Lung (tissue), 12 donors: ENCODE results near the gene ENKD1. TPM values are rescaled to one million over a fixed set of nuclear protein-coding genes. Genes with fewer than 3 reads are reported as not detected.

ENCODE experiments used
- ATAC-seq: fragments of 200-7000 bp; cut with Tn5 transposase; one replicate; pipeline ENCODE4 v1.9.1; 2020; ENCODE audit warnings: moderate number of reproducible peaks; ENCODE audit not compliant: insufficient read depth, low FRiP score
- DNase-seq, 3 donors: peaks; one replicate each; pipeline ENCODE4 v3.0.0-alpha.2; 2013 to 2017
- H3K27ac ChIP-seq, 2 donors: one replicate each; pipeline ENCODE4 v1.5.1; 2013; ENCODE audit warnings: mild to moderate bottlenecking in 2 of 2, moderate library complexity in 2 of 2, control low read depth in 1 of 2, inconsistent platforms in 1 of 2, low read depth in 1 of 2, low read length in 1 of 2
- H3K27me3 ChIP-seq, 3 donors: one replicate each; pipeline ENCODE4 v1.5.1; 2013; ENCODE audit warnings: low read length in 2 of 3; ENCODE audit not compliant: control insufficient read depth in 3 of 3, insufficient read depth in 3 of 3
- H3K36me3 ChIP-seq, 4 donors: one replicate each; pipeline ENCODE4 v1.5.1; 2013; ENCODE audit warnings: low read length in 4 of 4, mild to moderate bottlenecking in 1 of 4, moderate library complexity in 1 of 4; ENCODE audit not compliant: control insufficient read depth in 4 of 4, insufficient read depth in 4 of 4
- H3K4me1 ChIP-seq, 5 donors: one replicate each; pipeline ENCODE4 v1.5.1; 2013; ENCODE audit warnings: low read length in 5 of 5, mild to moderate bottlenecking in 2 of 5, moderate library complexity in 1 of 5; ENCODE audit not compliant: control insufficient read depth in 5 of 5, insufficient read depth in 5 of 5
- H3K4me3 ChIP-seq: one replicate; pipeline ENCODE4 v1.5.1; 2013; ENCODE audit warnings: mild to moderate bottlenecking, control low read depth, moderate library complexity
- H3K9ac ChIP-seq, 2 donors: one replicate each; pipeline ENCODE4 v1.5.1; 2013; ENCODE audit warnings: low read length in 2 of 2, control low read depth in 1 of 2; ENCODE audit not compliant: insufficient read depth in 1 of 2
- H3K9me3 ChIP-seq, 4 donors: one replicate each; pipeline ENCODE4 v1.5.1; 2013; ENCODE audit warnings: low read length in 3 of 4, mild to moderate bottlenecking in 1 of 4, moderate library complexity in 1 of 4; ENCODE audit not compliant: control insufficient read depth in 4 of 4, insufficient read depth in 3 of 4
- CTCF ChIP-seq: IDR thresholded peaks from 2 replicates; pipeline ENCODE4 v1.5.1; 2012; ENCODE audit warnings: mild to moderate bottlenecking; ENCODE audit errors: control extremely low read depth, extremely low read depth
- WGBS, 2 donors: extraction: QIAGEN DNeasy Blood & Tissue Kit; methylation state at CpG; one replicate each; pipeline ENCODE4 v1.1.7; 2013; 5-methylcytosine and 5-hydroxymethylcytosine counted together
- polyA plus RNA-seq, 2 donors: library from polyadenylated mRNA; stranded (reverse); fragments of 200-250 nt; gene quantifications; one replicate each; pipeline ENCODE4 v1.2.1, GENCODE V29; 2013
- total RNA-seq, 2 donors: library from RNA; depleted of rRNA in 1 of 2; stranded (reverse); fragments of >200 nt in 1 of 2; gene quantifications; one replicate each; pipeline ENCODE4 v1.2.1, GENCODE V29; 2014 to 2021
- donor health status: control.
- donor health status: control.
- donor health status: Bipolar disorder and iron deficiency.
- donor health status: healthy.
- donor health status: DM: yes; HTN: yes; CAD: no.

Gene ENKD1
- total and polyA plus RNA-seq, 4 donors: 24.4 to 35.9 (median 31.1) TPM

- Histone ChIP-seq H3K27ac (no peak overlapping the region), H3K4me3 (no peak overlapping the region), H3K27me3 (no peaks in the 10 kb centered on the region), H3K9ac (no peak overlapping the region), H3K9me3 (no peaks in the 10 kb centered on the region), H3K4me1 (peaks cover 0 to 28% (median 14%) of the 10 kb centered on the region in 5 donors), H3K36me3 (peaks cover 0 to 8% (median 2%) of the 10 kb centered on the region in 4 donors)
- no peak for ATAC-seq
- 93 to 96% methylated on average over 7 of the region's 7 CpGs for WGBS, 2 donors
- DNase-seq: no peak
- no peak for TF ChIP-seq CTCF
Observed at GRCh38 chr16:67664871-67665270, 1.7 kb downstream of the ENKD1 start.

GRCh38 chr16:67664258-67664657 is 2.3 kb downstream of the ENKD1 start:
- ATAC-seq (no peak), DNase-seq (no peak)
- no peak overlapping the region for H3K9ac ChIP-seq
- peaks cover 2 to 30% (median 14%) of the 10 kb centered on the region in 5 donors for H3K4me1 ChIP-seq
- TF ChIP-seq CTCF: no peak
- no peak overlapping the region for H3K27ac ChIP-seq
- no peaks in the 10 kb centered on the region for H3K9me3 ChIP-seq
- WGBS, 2 donors: 89 to 91% methylated on average over 4 of the region's 4 CpGs
- no peak overlapping the region for H3K4me3 ChIP-seq
- H3K27me3 ChIP-seq: no peaks in the 10 kb centered on the region
- peaks cover 0 to 8% (median 2%) of the 10 kb centered on the region in 4 donors for H3K36me3 ChIP-seq

- WGBS, 2 donors: 90% methylated on average over 6 of the region's 6 CpGs
- H3K36me3 ChIP-seq: peaks cover 0 to 8% (median 2%) of the 10 kb centered on the region in 4 donors
- H3K4me1 ChIP-seq: peaks cover 6 to 34% (median 16%) of the 10 kb centered on the region in 5 donors
- DNase-seq (no peak), ATAC-seq (no peak)
- no peak overlapping the region for H3K27ac ChIP-seq
- no peak for TF ChIP-seq CTCF
- no peaks in the 10 kb centered on the region for H3K27me3 ChIP-seq
- H3K9ac ChIP-seq: no peak overlapping the region
- no peaks in the 10 kb centered on the region for H3K9me3 ChIP-seq
- H3K4me3 ChIP-seq: no peak overlapping the region
Observed at GRCh38 chr16:67663877-67664222, 2.7 kb downstream of the ENKD1 start.

- no peak for TF ChIP-seq CTCF
- DNase-seq: no peak
- H3K36me3 ChIP-seq: peaks cover 0 to 9% (median 2%) of the 10 kb centered on the region in 4 donors
- ATAC-seq: no peak
- peaks cover 6 to 35% (median 16%) of the 10 kb centered on the region in 5 donors for H3K4me1 ChIP-seq
- WGBS, 2 donors: 85 to 89% methylated on average over 25 of the region's 25 CpGs
- no peaks in the 10 kb centered on the region for H3K27me3 ChIP-seq
- no peak overlapping the region for H3K27ac ChIP-seq
- H3K4me3 ChIP-seq: no peak overlapping the region
- no peaks in the 10 kb centered on the region for H3K9me3 ChIP-seq
- H3K9ac ChIP-seq: no peak overlapping the region
Observed at GRCh38 chr16:67663151-67663876, 3.2 kb downstream of the ENKD1 start.
